HEK293 (cell line): ENCODE results near the gene NFKB1.

Experiments used
- CTCF ChIA-PET: fragments of 350-600 bp; formaldehyde crosslinking; extraction: SDS; loops from one replicate; lab custom pipeline; 2021; ENCODE audit warnings: antibody characterized with exemption; lab: Yijun Ruan, JAX
- POLR2A ChIA-PET: fragments of 300-600 bp; formaldehyde crosslinking; extraction: SDS; loops from one replicate; lab custom pipeline; 2020; ENCODE audit warnings: antibody characterized with exemption, inconsistent platforms; lab: Yijun Ruan, JAX
- H3K27ac ChIP-seq: fragments of 200-500 bp; sonication (Bioruptor generic); 2 replicates; pipeline ENCODE4 v1.5.1; 2014; ENCODE audit warnings: low read depth, low read length, control low read depth, inconsistent platforms; ENCODE audit errors: extremely low read depth
- H3K36me3 ChIP-seq, 2 experiments: fragments of 200-500 bp in 1 of 2; sonication (Bioruptor generic) in 1 of 2; 1 replicate in 1 of 2; 2 replicates in 1 of 2; pipeline ENCODE4 v1.5.1; 2014 to 2017; ENCODE audit warnings: inconsistent platforms in 2 of 2, low read length in 2 of 2; ENCODE audit not compliant: control insufficient read depth in 2 of 2, insufficient read depth in 1 of 2
- H3K4me1 ChIP-seq: fragments of 200-500 bp; sonication (Bioruptor generic); 2 replicates; pipeline ENCODE4 v1.5.1; 2014; ENCODE audit warnings: mild to moderate bottlenecking, low read length, inconsistent platforms; ENCODE audit not compliant: control insufficient read depth, insufficient read depth
- H3K4me3 ChIP-seq: 2 replicates; pipeline ENCODE4 v1.5.1; 2011; ENCODE audit warnings: low read depth, mild to moderate bottlenecking, control low read depth, low read length, moderate library complexity
- H3K9me3 ChIP-seq: fragments of 200-500 bp; sonication (Bioruptor generic); 2 replicates; pipeline ENCODE4 v1.5.1; 2014; ENCODE audit warnings: low read depth, low read length, inconsistent platforms; ENCODE audit not compliant: control insufficient read depth, insufficient read depth
- EGR2 ChIP-seq: fragments of 450-650 bp; formaldehyde crosslinking; IDR thresholded peaks from 2 replicates; pipeline ENCODE4 v1.5.1; 2016; ENCODE audit warnings: low read depth, missing biosample characterization, missing genetic modification characterization
- GFI1B ChIP-seq: fragments of 450-650 bp; formaldehyde crosslinking; IDR thresholded peaks from 2 replicates; pipeline ENCODE4 v1.5.1; 2016; ENCODE audit warnings: missing biosample characterization, missing genetic modification characterization
- HOXC10 ChIP-seq: sonication (generic); formaldehyde crosslinking; IDR thresholded peaks from 2 replicates; pipeline ENCODE4 v1.8.1; 2023; ENCODE audit warnings: mild to moderate bottlenecking, missing genetic modification reagents
- IKZF3 ChIP-seq: fragments of 450-650 bp; IDR thresholded peaks from 2 replicates; pipeline ENCODE4 v1.5.0; 2018; ENCODE audit warnings: missing biosample characterization, mild to moderate bottlenecking, missing genetic modification characterization, moderate library complexity
- KLF1 ChIP-seq: fragments of 450-650 bp; formaldehyde crosslinking; IDR thresholded peaks from 2 replicates; pipeline ENCODE4 v1.5.1; 2016; ENCODE audit warnings: missing biosample characterization, missing genetic modification characterization
- KLF10 ChIP-seq: fragments of 450-650 bp; IDR thresholded peaks from 2 replicates; pipeline ENCODE4 v1.5.1; 2018; ENCODE audit warnings: missing biosample characterization, mild to moderate bottlenecking, missing genetic modification characterization
- KLF8 ChIP-seq: fragments of 450-650 bp; formaldehyde crosslinking; IDR thresholded peaks from 2 replicates; pipeline ENCODE4 v1.5.1; 2016; ENCODE audit warnings: missing biosample characterization, missing genetic modification characterization
- PRDM10 ChIP-seq: fragments of 450-650 bp; formaldehyde crosslinking; IDR thresholded peaks from 2 replicates; pipeline ENCODE4 v1.5.1; 2016; ENCODE audit warnings: missing biosample characterization, missing genetic modification characterization
- ZBTB20 ChIP-seq: fragments of 450-650 bp; formaldehyde crosslinking; IDR thresholded peaks from 2 replicates; pipeline ENCODE4 v1.5.1; 2016; ENCODE audit warnings: missing biosample characterization, missing genetic modification characterization
- ZBTB6 ChIP-seq: fragments of 450-650 bp; formaldehyde crosslinking; IDR thresholded peaks from 2 replicates; pipeline ENCODE4 v1.5.1; 2017; ENCODE audit warnings: missing biosample characterization, missing genetic modification characterization
- ZNF146 ChIP-seq: fragments of 450-650 bp; formaldehyde crosslinking; IDR thresholded peaks from 2 replicates; pipeline ENCODE4 v1.5.1; 2016; ENCODE audit warnings: missing biosample characterization, missing genetic modification characterization
- ZNF157 ChIP-seq: fragments of 450-650 bp; formaldehyde crosslinking; IDR thresholded peaks from 2 replicates; pipeline ENCODE4 v1.5.1; 2016; ENCODE audit warnings: missing biosample characterization, missing genetic modification characterization
- ZNF169 ChIP-seq: fragments of 450-650 bp; formaldehyde crosslinking; IDR thresholded peaks from 2 replicates; pipeline ENCODE4 v1.5.1; 2016; ENCODE audit warnings: missing biosample characterization, missing genetic modification characterization
- ZNF266 ChIP-seq: fragments of 450-650 bp; formaldehyde crosslinking; IDR thresholded peaks from 2 replicates; pipeline ENCODE4 v1.5.1; 2016; ENCODE audit warnings: missing biosample characterization, missing genetic modification characterization, low read depth
- ZNF362 ChIP-seq: fragments of 450-650 bp; formaldehyde crosslinking; IDR thresholded peaks from 2 replicates; pipeline ENCODE4 v1.5.1; 2016; ENCODE audit warnings: missing biosample characterization, missing genetic modification characterization
- ZNF398 ChIP-seq: fragments of 450-650 bp; formaldehyde crosslinking; IDR thresholded peaks from 2 replicates; pipeline ENCODE4 v1.5.1; 2017; ENCODE audit warnings: missing biosample characterization, missing genetic modification characterization
- ZNF501 ChIP-seq: fragments of 450-650 bp; formaldehyde crosslinking; IDR thresholded peaks from 2 replicates; pipeline ENCODE4 v1.5.1; 2016; ENCODE audit warnings: missing biosample characterization, missing genetic modification characterization
- ZNF560 ChIP-seq: fragments of 450-650 bp; formaldehyde crosslinking; IDR thresholded peaks from 2 replicates; pipeline ENCODE4 v1.5.1; 2017; ENCODE audit warnings: missing biosample characterization, missing genetic modification characterization, borderline replicate concordance
- ZNF707 ChIP-seq: fragments of 450-650 bp; formaldehyde crosslinking; IDR thresholded peaks from 2 replicates; pipeline ENCODE4 v1.5.1; 2016; ENCODE audit warnings: missing biosample characterization, missing genetic modification characterization
- TF ChIP-seq, protein P1 (sequence below): fragments of 450-650 bp; formaldehyde crosslinking; conservative IDR thresholded peaks from 2 replicates; pipeline ENCODE4 v1.5.1; 2016; ENCODE audit warnings: low read depth, missing biosample characterization, missing genetic modification characterization

The NFKB1 gene

DNA sequence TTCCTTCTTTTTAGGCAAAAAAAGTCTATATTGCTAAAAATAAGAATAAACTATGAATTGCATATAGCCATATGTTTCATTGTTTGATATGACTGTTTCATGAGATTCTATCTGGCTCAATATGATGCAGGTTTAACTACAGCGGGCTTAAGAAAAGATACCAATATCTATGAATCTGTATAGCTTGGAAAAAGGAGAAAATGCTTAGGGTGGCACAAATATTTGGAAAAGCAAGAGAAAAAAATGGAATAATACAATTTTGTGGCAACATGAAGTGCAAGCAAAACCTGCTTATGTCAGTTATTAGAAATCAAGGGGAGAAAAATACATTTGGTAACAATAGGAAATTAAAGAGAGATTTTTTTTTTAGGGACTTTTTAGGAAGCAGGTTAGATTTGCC is 48.3 kb upstream of the NFKB1 start (continued):
- TF ChIP-seq PRDM10 (tag by site-specific recombination) (no peak), KLF10 (no peak), ZNF362 (tag by site-specific recombination) (no peak), GFI1B (tag by site-specific recombination) (no peak), ZNF266 (tag by site-specific recombination) (no peak)

DNA sequence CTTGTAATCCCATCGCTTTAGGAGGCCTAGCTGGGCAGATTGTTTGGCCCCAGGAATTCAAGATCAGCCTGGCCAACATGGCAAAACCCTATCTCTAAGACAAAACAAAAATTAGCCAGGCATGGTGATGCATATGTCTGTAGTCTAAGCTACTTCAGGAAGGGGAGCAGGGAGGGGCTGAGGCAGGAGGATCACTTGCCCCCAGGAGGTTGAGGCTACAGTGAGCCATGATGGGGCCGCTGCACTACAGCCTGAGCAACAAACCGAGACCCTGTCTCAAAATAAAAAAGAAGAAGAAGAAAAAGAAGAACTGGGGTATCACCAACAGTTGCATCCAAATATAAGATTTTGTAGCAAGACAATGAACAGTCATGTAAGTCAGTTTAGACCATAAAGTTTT is 47.3 kb upstream of the NFKB1 start:
- POLR2A ChIA-PET: interaction anchor here (0.6 kb wide), 1 partner anchor 554 kb away, joined by 3 read pairs; no protein-coding TSS in a partner anchor
- CTCF ChIA-PET: no interaction called here
- Histone ChIP-seq H3K9me3 (no peaks in the 10 kb centered on the region), H3K27ac (no peak overlapping the region), H3K36me3 (no peaks in the 10 kb centered on the region), H3K4me3 (no peak overlapping the region), H3K4me1 (no peaks in the 10 kb centered on the region)
- no peak for TF ChIP-seq ZBTB20
- TF ChIP-seq ZNF501 (tag by site-specific recombination): no peak
- TF ChIP-seq, protein P1, sequence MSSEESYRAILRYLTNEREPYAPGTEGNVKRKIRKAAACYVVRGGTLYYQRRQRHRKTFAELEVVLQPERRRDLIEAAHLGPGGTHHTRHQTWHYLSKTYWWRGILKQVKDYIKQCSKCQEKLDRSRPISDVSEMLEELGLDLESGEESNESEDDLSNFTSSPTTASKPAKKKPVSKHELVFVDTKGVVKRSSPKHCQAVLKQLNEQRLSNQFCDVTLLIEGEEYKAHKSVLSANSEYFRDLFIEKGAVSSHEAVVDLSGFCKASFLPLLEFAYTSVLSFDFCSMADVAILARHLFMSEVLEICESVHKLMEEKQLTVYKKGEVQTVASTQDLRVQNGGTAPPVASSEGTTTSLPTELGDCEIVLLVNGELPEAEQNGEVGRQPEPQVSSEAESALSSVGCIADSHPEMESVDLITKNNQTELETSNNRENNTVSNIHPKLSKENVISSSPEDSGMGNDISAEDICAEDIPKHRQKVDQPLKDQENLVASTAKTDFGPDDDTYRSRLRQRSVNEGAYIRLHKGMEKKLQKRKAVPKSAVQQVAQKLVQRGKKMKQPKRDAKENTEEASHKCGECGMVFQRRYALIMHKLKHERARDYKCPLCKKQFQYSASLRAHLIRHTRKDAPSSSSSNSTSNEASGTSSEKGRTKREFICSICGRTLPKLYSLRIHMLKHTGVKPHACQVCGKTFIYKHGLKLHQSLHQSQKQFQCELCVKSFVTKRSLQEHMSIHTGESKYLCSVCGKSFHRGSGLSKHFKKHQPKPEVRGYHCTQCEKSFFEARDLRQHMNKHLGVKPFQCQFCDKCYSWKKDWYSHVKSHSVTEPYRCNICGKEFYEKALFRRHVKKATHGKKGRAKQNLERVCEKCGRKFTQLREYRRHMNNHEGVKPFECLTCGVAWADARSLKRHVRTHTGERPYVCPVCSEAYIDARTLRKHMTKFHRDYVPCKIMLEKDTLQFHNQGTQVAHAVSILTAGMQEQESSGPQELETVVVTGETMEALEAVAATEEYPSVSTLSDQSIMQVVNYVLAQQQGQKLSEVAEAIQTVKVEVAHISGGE (tag by site-specific recombination): no peak
- TF ChIP-seq KLF1 (tag by site-specific recombination): no peak
- no peak for TF ChIP-seq ZNF398
- TF ChIP-seq ZNF146 (tag by site-specific recombination): no peak
- TF ChIP-seq ZNF707 (tag by site-specific recombination): no peak

- no peaks in the 10 kb centered on the region for H3K4me1 ChIP-seq
- H3K9me3 ChIP-seq: no peaks in the 10 kb centered on the region
- H3K4me3 ChIP-seq: no peak overlapping the region
- no peak overlapping the region for H3K27ac ChIP-seq
- no peaks in the 10 kb centered on the region for H3K36me3 ChIP-seq
- CTCF ChIA-PET: interaction anchor here (0.7 kb wide), 1 partner anchor 17 kb away, joined by 3 read pairs; no protein-coding TSS in a partner anchor
- POLR2A ChIA-PET: interaction anchor here (0.6 kb wide), 1 partner anchor 554 kb away, joined by 3 read pairs; no protein-coding TSS in a partner anchor
- no peak for TF ChIP-seq ZNF560 (tag by site-specific recombination)
- no peak for TF ChIP-seq ZNF157 (tag by site-specific recombination)
- TF ChIP-seq KLF8: no peak
- no peak for TF ChIP-seq ZBTB6 (tag by site-specific recombination)
- TF ChIP-seq ZNF169 (tag by site-specific recombination): no peak
- no peak for TF ChIP-seq HOXC10 (CRISPR knock-in tag)
- no peak for TF ChIP-seq IKZF3 (tag by site-specific recombination)
- TF ChIP-seq EGR2 (tag by site-specific recombination): no peak
These were observed 46.9 kb upstream of the NFKB1 start for GRCh38 chr4:102454268-102454667.
